Measurements from ENCODE around the gene EIF2D. TPM values are rescaled to one million over a fixed set of nuclear protein-coding genes. Genes with fewer than 3 reads are reported as not detected.

Gene EIF2D
- total RNA-seq, 4 donors from 2014 or later = 52.9 to 62.1 (median 57.0) TPM

- no peaks in the 10 kb centered on the region for H3K9me3 ChIP-seq
- H3K27me3 ChIP-seq = no peaks in the 10 kb centered on the region
- H3K36me3 ChIP-seq = no peaks in the 10 kb centered on the region
- no peak overlapping the region for H3K4me3 ChIP-seq (replicated peaks in 1 of 3)
- intact Hi-C loops (cut with DNase I) = no loop called here
- no peak for TF ChIP-seq POLR2A (IDR thresholded peaks at IDR 0.05)
- 73 to 94% methylated on average over 1 of the region's 1 CpG for WGBS, 2 donors
- no peak overlapping the region for H3K27ac ChIP-seq
- peaks cover 12 to 23% of the 10 kb centered on the region in 2 donors for H3K4me1 ChIP-seq
- no peak for DNase-seq
Observed at GRCh38 chr1:206563367-206564207, 48.7 kb downstream of the EIF2D start.

- peaks cover 23 to 53% of the 10 kb centered on the region in 2 donors for H3K4me1 ChIP-seq
- DNase-seq = peak; percentile 75 to 77
- 52 to 62% methylated on average over 9 to 10 of the region's 10 CpGs for WGBS, 2 donors
- TF ChIP-seq CTCF (IDR thresholded peaks at IDR 0.05) = no peak
- peak in 1 of 2 donors; percentile 11 for TF ChIP-seq POLR2A (IDR thresholded peaks at IDR 0.05)
- H3K4me3 ChIP-seq (replicated peaks in 1 of 3) = no peak overlapping the region
- no peaks in the 10 kb centered on the region for H3K9me3 ChIP-seq
- peak overlapping the region; percentile 64 to 78 (median 77) for H3K27ac ChIP-seq
- intact Hi-C loops (cut with DNase I) = no loop called here
- H3K27me3 ChIP-seq = no peaks in the 10 kb centered on the region
- H3K36me3 ChIP-seq = no peaks in the 10 kb centered on the region
Observed at GRCh38 chr1:206560007-206560716, 52.1 kb downstream of the EIF2D start.

GRCh38 chr1:206559672-206559995 is 52.6 kb downstream of the EIF2D start:
- Histone ChIP-seq H3K9me3 (no peaks in the 10 kb centered on the region), H3K4me1 (peaks cover 23 to 53% of the 10 kb centered on the region in 2 donors), H3K4me3 (replicated peaks in 1 of 3) (no peak overlapping the region), H3K36me3 (no peaks in the 10 kb centered on the region), H3K27ac (peak overlapping the region; percentile 64 to 78 (median 77)), H3K27me3 (no peaks in the 10 kb centered on the region)
- DNase-seq = peak; percentile 48 to 60
- WGBS, 2 donors = 55 to 74% methylated on average over 5 of the region's 5 CpGs
- TF ChIP-seq CTCF (IDR thresholded peaks at IDR 0.05) (no peak), POLR2A (IDR thresholded peaks at IDR 0.05) (no peak)
- intact Hi-C loops (cut with DNase I) = no loop called here

GRCh38 chr1:206558794-206559671 is 53.2 kb downstream of the EIF2D start:
- Histone ChIP-seq H3K27ac (peak overlapping the region; percentile 64 to 78 (median 77)), H3K36me3 (no peaks in the 10 kb centered on the region), H3K4me3 (replicated peaks in 1 of 3) (no peak overlapping the region), H3K4me1 (peaks cover 23 to 53% of the 10 kb centered on the region in 2 donors), H3K27me3 (no peaks in the 10 kb centered on the region), H3K9me3 (no peaks in the 10 kb centered on the region)
- WGBS, 2 donors = 66 to 83% methylated on average over 4 to 6 of the region's 6 CpGs
- TF ChIP-seq POLR2A (IDR thresholded peaks at IDR 0.05) (no peak), CTCF (IDR thresholded peaks at IDR 0.05) (no peak)
- no peak for DNase-seq
- intact Hi-C loops (cut with DNase I) = no loop called here
